ENCODE measurements around the gene TERF2IP. TPM values are rescaled to one million over a fixed set of nuclear protein-coding genes. Genes with fewer than 3 reads are reported as not detected.

TERF2IP gene
- 33.5 and 38.3 TPM in 2 replicates for total RNA-seq

DNA sequence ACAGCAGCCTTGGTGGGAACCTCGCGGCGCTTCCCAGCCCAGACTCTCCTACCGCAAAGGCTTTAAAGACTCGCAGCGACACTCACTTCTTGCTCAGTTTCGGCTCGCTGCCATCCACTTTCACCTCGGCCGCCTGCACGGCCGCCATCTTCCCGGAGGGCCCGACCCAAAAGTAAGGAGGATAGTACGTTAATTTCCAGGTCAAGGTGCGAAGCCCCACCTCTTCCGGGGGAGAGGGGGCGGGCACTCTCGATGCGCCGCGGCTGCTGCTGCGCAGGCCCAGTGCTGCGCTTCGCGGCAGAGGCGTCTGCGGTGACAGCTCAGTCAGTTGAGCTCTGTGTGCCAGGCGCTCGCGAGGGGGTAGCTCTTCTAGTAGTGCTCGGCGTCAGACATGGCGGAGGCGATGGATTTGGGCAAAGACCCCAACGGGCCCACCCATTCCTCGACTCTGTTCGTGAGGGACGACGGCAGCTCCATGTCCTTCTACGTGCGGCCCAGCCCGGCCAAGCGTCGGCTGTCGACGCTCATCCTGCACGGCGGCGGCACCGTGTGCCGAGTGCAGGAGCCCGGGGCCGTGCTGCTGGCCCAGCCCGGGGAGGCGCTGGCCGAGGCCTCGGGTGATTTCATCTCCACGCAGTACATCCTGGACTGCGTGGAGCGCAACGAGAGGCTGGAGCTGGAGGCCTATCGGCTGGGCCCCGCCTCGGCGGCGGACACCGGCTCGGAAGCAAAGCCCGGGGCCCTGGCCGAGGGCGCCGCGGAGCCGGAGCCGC lies at the start of gene TERF2IP, which contains the start of gene KARS1:
Gene TERF2IP, plus strand, starts transcription at position 282 of the 773 bp plus-strand sequence. Its CDS starts 110 bp downstream, at position 392.
Gene KARS1, minus strand, starts transcription at position 174 of the 773 bp plus-strand sequence. Its CDS starts 26 bp downstream, at position 148.

DNA sequence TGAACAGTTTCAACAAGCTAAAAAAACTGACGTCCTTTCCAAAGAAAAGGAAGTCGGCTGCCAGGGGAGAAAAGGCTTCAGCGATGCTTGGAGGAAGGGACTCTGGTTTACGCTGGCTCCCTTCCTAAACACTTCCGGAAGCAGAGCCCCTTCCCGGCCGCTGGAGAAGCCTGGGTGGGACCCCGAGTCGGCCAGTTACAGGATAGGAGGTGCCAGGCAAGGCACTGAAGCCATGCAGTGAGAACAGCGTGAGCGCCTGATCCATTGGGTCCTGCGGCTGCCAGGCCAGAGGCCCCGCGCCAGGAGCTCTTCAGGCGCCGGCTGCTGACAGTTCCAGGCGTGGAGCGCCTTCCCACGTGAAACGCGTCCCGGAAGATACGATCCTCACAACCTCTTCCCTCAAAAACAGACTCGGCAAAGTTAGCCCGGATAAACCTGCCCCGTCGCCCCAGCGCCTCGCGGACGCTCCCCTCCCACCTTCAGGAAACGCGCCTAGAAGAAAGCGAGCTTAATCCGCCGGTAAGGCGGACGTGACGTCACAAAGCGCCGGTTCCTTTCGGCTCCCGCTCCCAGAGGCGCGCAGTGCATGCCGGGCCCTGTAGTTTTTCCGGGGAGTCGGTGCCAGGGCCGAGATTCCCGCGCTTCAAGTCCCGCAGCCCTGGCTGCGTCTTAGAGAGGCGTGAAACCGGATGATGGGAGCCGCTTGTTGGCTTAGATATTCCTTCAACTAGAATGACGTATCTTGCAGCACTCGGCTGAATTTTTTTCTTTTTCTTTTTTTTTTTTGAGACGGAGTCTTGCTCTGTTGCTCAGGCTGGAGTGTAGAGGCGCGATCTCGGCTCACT lies 24.6 kb upstream of the TERF2IP start, which contains the start of gene ADAT1:
Gene ADAT1, minus strand, starts transcription at position 521 of the 845 bp plus-strand sequence. CDS start 2,482 bp downstream, outside the sequence.

GRCh38 chr16:75676909-75677308 lies 29.3 kb downstream of the TERF2IP start, which contains the start of gene CPHXL2:
TSS of gene CPHXL2 (minus strand) at chr16:75677009. CDS start at chr16:75676999, 10 bp downstream.

GRCh38 chr16:75701361-75701760 lies 53.8 kb downstream of the TERF2IP start, which contains the start of gene DUXB:
TSS of gene DUXB (minus strand) at chr16:75701461. CDS start at chr16:75701418, 43 bp downstream.

Other genes starting within 250 kb of the TERF2IP start
- 54.0 and 85.4 TPM in 2 replicates for gene CFDP1, start 214.3 kb upstream of the TERF2IP start, total RNA-seq
- 35.5 and 44.8 TPM in 2 replicates for gene TMEM170A, start 183.1 kb upstream of the TERF2IP start, total RNA-seq
- gene CHST6, start 152.3 kb upstream of the TERF2IP start, total RNA-seq: 1.0 and 2.8 TPM in 2 replicates
- gene CHST5, start 111.7 kb upstream of the TERF2IP start, total RNA-seq: not detected in 2 replicates
- gene TMEM231, start 91.5 kb upstream of the TERF2IP start, total RNA-seq: 9.9 and 11.2 TPM in 2 replicates
- gene GABARAPL2, start 81.4 kb upstream of the TERF2IP start, total RNA-seq: 26.0 and 37.9 TPM in 2 replicates
- gene ADAT1, start 24.5 kb upstream of the TERF2IP start, total RNA-seq: 74.2 and 88.3 TPM in 2 replicates
- 134 and 149 TPM in 2 replicates for gene KARS1, start 108 bp upstream of the TERF2IP start, total RNA-seq
- gene CPHXL2, start 29.2 kb downstream of the TERF2IP start, total RNA-seq: not detected in 2 replicates
- gene DUXB, start 53.7 kb downstream of the TERF2IP start, total RNA-seq: not detected in 2 replicates
- not detected in 2 replicates for gene CPHXL, start 78.7 kb downstream of the TERF2IP start, total RNA-seq